Astrocyte (in vitro differentiated cells and primary cell): ENCODE results near the gene AMBP. TPM values are rescaled to one million over a fixed set of nuclear protein-coding genes. Genes with fewer than 3 reads are reported as not detected.

ENCODE experiments used
- DNase-seq: peaks from one replicate; pipeline ENCODE4 v3.0.0-alpha.2; 2010; ENCODE audit warnings: low read depth
- FAIRE-seq: peaks from 2 replicates; lab custom pipeline; 2011; peaks lifted over from hg19 to GRCh38; lab: Jason Lieb, UNC
- H2AFZ ChIP-seq: 2 replicates; pipeline ENCODE4 v1.6.0; 2012; ENCODE audit warnings: low read depth, low read length, inconsistent platforms
- H3K27ac ChIP-seq: 2 replicates; pipeline ENCODE4 v1.5.1; 2011; ENCODE audit warnings: low read depth, low read length, inconsistent platforms
- H3K27me3 ChIP-seq: 2 replicates; pipeline ENCODE4 v1.6.0; 2011; ENCODE audit warnings: low read length, inconsistent platforms; ENCODE audit not compliant: insufficient read depth
- H3K36me3 ChIP-seq: 2 replicates; pipeline ENCODE4 v1.5.1; 2011; ENCODE audit warnings: low read length, inconsistent platforms; ENCODE audit not compliant: insufficient read depth
- H3K4me1 ChIP-seq: 2 replicates; pipeline ENCODE4 v1.5.1; 2011; ENCODE audit warnings: low read length, inconsistent platforms; ENCODE audit not compliant: insufficient read depth
- H3K4me2 ChIP-seq: 2 replicates; pipeline ENCODE4 v1.6.0; 2012; ENCODE audit warnings: low read length, inconsistent platforms
- H3K4me3 ChIP-seq: 2 replicates; pipeline ENCODE4 v1.5.1; 2011; ENCODE audit warnings: low read depth, mild to moderate bottlenecking, low read length, inconsistent platforms; ENCODE audit not compliant: insufficient read depth
- H3K79me2 ChIP-seq: 2 replicates; pipeline ENCODE4 v1.6.0; 2012; ENCODE audit warnings: mild to moderate bottlenecking, low read length, inconsistent platforms; ENCODE audit not compliant: insufficient read depth
- H3K9ac ChIP-seq: 2 replicates; pipeline ENCODE4 v1.6.0; 2012; ENCODE audit warnings: mild to moderate bottlenecking, low read length, inconsistent platforms
- H3K9me3 ChIP-seq: 2 replicates; pipeline ENCODE4 v1.5.1; 2012; ENCODE audit warnings: low read depth, mild to moderate bottlenecking, low read length, inconsistent platforms; ENCODE audit not compliant: insufficient read depth
- H4K20me1 ChIP-seq: 2 replicates; pipeline ENCODE4 v1.6.0; 2012; ENCODE audit warnings: low read length, inconsistent platforms; ENCODE audit not compliant: insufficient read depth
- H3K27ac Mint-ChIP-seq: one replicate; pipeline ENCODE4 v1.8.0; 2021; ENCODE audit warnings: mild to moderate bottlenecking, mixed read lengths; ENCODE audit not compliant: unreplicated experiment
- H3K27me3 Mint-ChIP-seq: one replicate; pipeline ENCODE4 v1.8.0; 2021; ENCODE audit warnings: low read depth, mixed read lengths; ENCODE audit not compliant: unreplicated experiment
- H3K36me3 Mint-ChIP-seq: one replicate; pipeline ENCODE4 v1.8.0; 2021; ENCODE audit warnings: low read depth, mixed read lengths; ENCODE audit not compliant: unreplicated experiment
- H3K4me1 Mint-ChIP-seq: one replicate; pipeline ENCODE4 v1.8.0; 2021; ENCODE audit warnings: low read depth, mixed read lengths; ENCODE audit not compliant: unreplicated experiment
- H3K4me3 Mint-ChIP-seq: one replicate; pipeline ENCODE4 v1.8.0; 2021; ENCODE audit warnings: mild to moderate bottlenecking, moderate library complexity, mixed read lengths; ENCODE audit not compliant: unreplicated experiment
- H3K9me3 Mint-ChIP-seq: one replicate; pipeline ENCODE4 v1.8.0; 2021; ENCODE audit warnings: mild to moderate bottlenecking, mixed read lengths; ENCODE audit not compliant: unreplicated experiment
- EZH2 ChIP-seq: IDR thresholded peaks from 2 replicates; pipeline ENCODE4 v1.6.1; 2012; ENCODE audit warnings: mild to moderate bottlenecking, low read length, inconsistent platforms; ENCODE audit not compliant: insufficient read depth
- total RNA-seq: library from RNA; stranded (reverse); gene quantifications from 2 replicates; pipeline ENCODE4 v1.2.1, GENCODE V29; 2021
- TF ChIP-seq, protein P1 (sequence below): IDR thresholded peaks from 2 replicates; pipeline ENCODE4 v1.5.1; 2011; ENCODE audit warnings: low read depth, mild to moderate bottlenecking, inconsistent platforms, low read length, moderate library complexity; ENCODE audit not compliant: insufficient read depth

Gene AMBP
- total RNA-seq, 1 donor from 2014 or later: not detected

DNA sequence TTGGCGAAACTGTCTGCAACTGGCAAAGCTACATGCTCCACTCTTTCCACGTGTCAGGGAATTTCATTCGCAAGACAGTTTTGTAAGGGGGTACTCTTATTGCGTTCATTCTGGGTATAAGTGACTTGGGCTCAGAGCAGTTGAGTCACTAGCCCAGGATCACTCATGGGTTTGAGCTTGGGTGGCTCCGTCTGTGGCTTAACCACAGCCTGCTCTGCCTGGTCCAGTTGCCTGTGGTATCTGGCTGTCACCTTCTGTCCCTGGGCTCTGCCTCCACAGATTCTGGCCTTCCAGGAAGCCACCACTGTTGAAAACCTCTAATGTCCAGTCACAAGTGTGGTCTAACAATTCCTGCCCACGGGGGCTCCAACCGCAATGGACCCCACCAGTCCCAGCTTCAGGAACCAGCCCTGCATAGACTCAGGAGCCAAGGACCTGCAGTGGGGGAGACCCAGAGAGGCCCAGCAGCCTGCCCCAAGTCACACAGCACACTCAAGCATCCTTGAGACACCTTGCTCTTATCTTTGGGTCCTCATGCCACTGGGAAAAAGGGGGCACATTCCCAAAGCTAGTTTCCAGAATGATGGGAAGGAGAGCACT, 10.6 kb upstream of the AMBP start:
- no peak for DNase-seq

DNA sequence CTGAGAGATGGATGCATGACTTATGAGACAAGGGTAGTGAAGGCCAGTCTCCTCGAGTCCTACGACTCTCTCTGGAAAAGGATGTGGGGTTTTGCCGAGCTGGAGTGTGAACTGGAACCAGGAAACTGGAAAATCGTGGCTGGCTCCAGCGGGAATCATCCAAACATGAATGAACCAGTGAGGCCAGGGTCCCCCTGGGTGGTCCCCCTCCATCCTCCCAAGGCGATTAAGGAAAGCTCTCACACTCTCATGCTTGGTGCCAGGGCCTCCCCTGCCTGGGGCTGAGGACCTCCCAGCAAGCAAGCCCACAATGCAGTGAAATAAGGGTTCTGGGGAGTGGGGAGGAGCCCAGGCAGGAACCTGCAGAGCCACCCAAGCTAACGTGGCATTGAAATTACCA, 9.6 kb upstream of the AMBP start:
- H3K4me2 ChIP-seq: no peak overlapping the region
- H3K27ac ChIP-seq: no peak overlapping the region
- DNase-seq (no peak), FAIRE-seq (no peak)
- no peak overlapping the region for H3K9ac ChIP-seq
- Mint-ChIP-seq H3K4me3 (no peak overlapping the region), H3K9me3 (peaks cover 2% of the 10 kb centered on the region), H3K4me1 (no peaks in the 10 kb centered on the region), H3K27ac (no peak overlapping the region), H3K36me3 (no peaks in the 10 kb centered on the region), H3K27me3 (peaks cover 44% of the 10 kb centered on the region)
- H3K9me3 ChIP-seq: no peaks in the 10 kb centered on the region
- no peaks in the 10 kb centered on the region for H3K79me2 ChIP-seq
- no peaks in the 10 kb centered on the region for H3K36me3 ChIP-seq
- TF ChIP-seq EZH2: no peak
- TF ChIP-seq, protein P1, sequence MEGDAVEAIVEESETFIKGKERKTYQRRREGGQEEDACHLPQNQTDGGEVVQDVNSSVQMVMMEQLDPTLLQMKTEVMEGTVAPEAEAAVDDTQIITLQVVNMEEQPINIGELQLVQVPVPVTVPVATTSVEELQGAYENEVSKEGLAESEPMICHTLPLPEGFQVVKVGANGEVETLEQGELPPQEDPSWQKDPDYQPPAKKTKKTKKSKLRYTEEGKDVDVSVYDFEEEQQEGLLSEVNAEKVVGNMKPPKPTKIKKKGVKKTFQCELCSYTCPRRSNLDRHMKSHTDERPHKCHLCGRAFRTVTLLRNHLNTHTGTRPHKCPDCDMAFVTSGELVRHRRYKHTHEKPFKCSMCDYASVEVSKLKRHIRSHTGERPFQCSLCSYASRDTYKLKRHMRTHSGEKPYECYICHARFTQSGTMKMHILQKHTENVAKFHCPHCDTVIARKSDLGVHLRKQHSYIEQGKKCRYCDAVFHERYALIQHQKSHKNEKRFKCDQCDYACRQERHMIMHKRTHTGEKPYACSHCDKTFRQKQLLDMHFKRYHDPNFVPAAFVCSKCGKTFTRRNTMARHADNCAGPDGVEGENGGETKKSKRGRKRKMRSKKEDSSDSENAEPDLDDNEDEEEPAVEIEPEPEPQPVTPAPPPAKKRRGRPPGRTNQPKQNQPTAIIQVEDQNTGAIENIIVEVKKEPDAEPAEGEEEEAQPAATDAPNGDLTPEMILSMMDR: no peak
- H3K4me1 ChIP-seq: no peaks in the 10 kb centered on the region
- no peaks in the 10 kb centered on the region for H4K20me1 ChIP-seq
- H2AFZ ChIP-seq: no peak overlapping the region
- H3K27me3 ChIP-seq: peaks cover 3% of the 10 kb centered on the region
- no peak overlapping the region for H3K4me3 ChIP-seq

More for the DNA sequence above, 10.6 kb upstream of the AMBP start:
- Histone ChIP-seq H2AFZ (no peak overlapping the region), H3K9ac (no peak overlapping the region), H3K4me2 (no peak overlapping the region), H3K79me2 (no peaks in the 10 kb centered on the region), H3K27ac (no peak overlapping the region), H3K9me3 (no peaks in the 10 kb centered on the region), H3K27me3 (peaks cover 5% of the 10 kb centered on the region), H4K20me1 (no peaks in the 10 kb centered on the region), H3K4me1 (no peaks in the 10 kb centered on the region), H3K36me3 (no peaks in the 10 kb centered on the region), H3K4me3 (no peak overlapping the region)
- Mint-ChIP-seq H3K36me3 (no peaks in the 10 kb centered on the region), H3K9me3 (peaks cover 2% of the 10 kb centered on the region), H3K4me3 (no peak overlapping the region), H3K27ac (no peak overlapping the region), H3K4me1 (no peaks in the 10 kb centered on the region), H3K27me3 (peaks cover 54% of the 10 kb centered on the region)
- no peak for TF ChIP-seq EZH2
- TF ChIP-seq, protein P1: no peak
- FAIRE-seq: no peak

DNA sequence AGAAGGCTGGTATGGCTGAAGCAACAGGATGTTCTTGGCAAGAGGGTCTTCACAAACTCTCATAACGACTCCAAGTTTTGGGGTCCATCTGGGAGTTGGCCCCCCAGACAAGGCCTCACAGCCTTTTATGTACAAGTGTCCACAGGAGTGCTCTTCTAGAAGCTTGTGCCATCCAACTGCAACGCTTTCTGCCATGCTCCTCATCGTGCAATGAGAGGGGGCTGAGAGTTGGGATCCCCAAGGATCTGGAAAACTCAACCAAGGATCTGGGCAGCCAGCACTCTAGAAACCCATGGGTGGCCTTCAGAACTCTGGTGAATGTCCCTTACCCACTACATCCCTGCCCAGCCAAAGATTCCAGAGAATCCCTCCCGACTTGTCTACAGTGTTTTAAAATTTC, 8.5 kb upstream of the AMBP start:
- H3K27ac Mint-ChIP-seq: no peak overlapping the region
- no peaks in the 10 kb centered on the region for H3K79me2 ChIP-seq
- H3K4me3 ChIP-seq: no peak overlapping the region
- H3K27me3 ChIP-seq: peaks cover 3% of the 10 kb centered on the region
- no peak overlapping the region for H3K4me2 ChIP-seq
- no peaks in the 10 kb centered on the region for H4K20me1 ChIP-seq
- no peak overlapping the region for H2AFZ ChIP-seq
- H3K4me3 Mint-ChIP-seq: no peak overlapping the region
- no peaks in the 10 kb centered on the region for H3K9me3 ChIP-seq
- H3K36me3 Mint-ChIP-seq: no peaks in the 10 kb centered on the region
- H3K4me1 ChIP-seq: no peaks in the 10 kb centered on the region
- H3K27me3 Mint-ChIP-seq: peaks cover 46% of the 10 kb centered on the region
- H3K4me1 Mint-ChIP-seq: no peaks in the 10 kb centered on the region
- no peak overlapping the region for H3K27ac ChIP-seq
- DNase-seq: no peak
- no peak overlapping the region for H3K9ac ChIP-seq
- no peak for TF ChIP-seq EZH2
- TF ChIP-seq, protein P1: no peak
- H3K9me3 Mint-ChIP-seq: peaks cover 2% of the 10 kb centered on the region
- no peaks in the 10 kb centered on the region for H3K36me3 ChIP-seq
- no peak for FAIRE-seq
